ENCODE measurements around the gene FAM118B.
A peak's percentile ranks its signal among the peaks of the same experiment; 100 is the strongest.

Gene FAM118B

DNA sequence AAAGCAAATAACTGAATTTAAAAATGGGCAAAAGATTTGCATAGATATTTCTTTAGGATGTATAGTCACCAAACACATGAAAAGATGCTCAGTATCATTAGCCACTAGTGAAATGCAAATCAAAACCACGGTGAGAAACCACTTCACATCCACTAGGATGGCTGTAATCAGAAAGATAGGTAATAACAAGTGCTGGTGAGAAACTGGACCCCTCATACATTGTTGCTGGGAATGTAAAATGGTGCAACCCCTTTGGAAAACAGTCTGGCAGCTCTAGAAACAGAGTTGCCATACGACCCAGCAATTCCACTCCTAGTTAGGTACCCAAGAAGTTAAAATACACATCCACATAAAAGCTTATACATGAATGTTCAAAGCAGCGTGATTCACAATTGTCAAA lies 16.5 kb upstream of the FAM118B start:
- peaks cover 0 to 26% (median 16%) of the 10 kb centered on the region in 5 donors for H3K4me1 ChIP-seq (ENCODE audit: control insufficient read depth in 5 of 5, insufficient read depth in 5 of 5, low read length in 5 of 5)
- no peak overlapping the region for H3K9ac ChIP-seq (ENCODE audit: low read length in 5 of 5)
- H3K27ac ChIP-seq (ENCODE audit: low read depth, low read length) = no peak overlapping the region
- no peaks in the 10 kb centered on the region for H3K27me3 ChIP-seq (ENCODE audit: control insufficient read depth in 5 of 5, insufficient read depth in 4 of 5, low read length in 5 of 5)
- H3K4me3 ChIP-seq (ENCODE audit: low read depth in 1 of 5, low read length in 5 of 5) = no peak overlapping the region
- H3K36me3 ChIP-seq (ENCODE audit: control insufficient read depth in 5 of 5, insufficient read depth in 5 of 5, low read length in 5 of 5) = peaks cover 0 to 67% (median 52%) of the 10 kb centered on the region in 5 donors
- peaks cover 0 to 5% (median 0%) of the 10 kb centered on the region in 5 donors for H3K9me3 ChIP-seq (ENCODE audit: control insufficient read depth in 5 of 5, low read length in 5 of 5)

DNA sequence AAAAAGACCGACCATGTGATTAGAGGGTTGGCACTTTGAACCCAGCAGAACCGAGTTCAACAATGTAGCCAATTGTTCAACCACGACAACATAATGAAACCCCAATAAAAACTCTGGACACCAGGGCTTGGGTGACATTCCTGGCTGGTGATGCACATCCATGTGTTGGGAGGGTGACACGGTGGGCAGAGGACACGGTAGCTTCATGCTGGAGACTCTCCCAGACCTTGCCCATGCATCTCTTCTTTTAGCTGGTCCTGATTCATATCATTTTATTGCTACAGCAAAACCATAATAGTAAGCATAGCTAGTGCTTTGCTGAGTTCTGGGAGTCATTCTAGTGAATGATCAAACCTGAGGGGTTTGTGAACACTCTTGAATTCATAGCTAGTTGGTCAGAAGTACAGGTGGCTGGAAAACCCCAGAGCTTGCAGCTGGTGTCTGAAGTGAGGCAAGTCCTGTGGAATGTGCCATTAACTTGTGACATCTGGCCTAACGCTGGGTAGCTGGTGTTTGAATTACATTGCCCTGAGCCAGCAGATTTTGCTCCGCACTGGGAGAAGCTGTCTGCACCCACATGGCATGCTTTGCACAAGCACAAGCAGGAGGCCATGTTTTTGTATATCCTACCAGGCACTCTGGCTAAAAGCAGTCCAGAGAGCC lies 14.2 kb upstream of the FAM118B start:
- Histone ChIP-seq H3K9me3 (ENCODE audit: control insufficient read depth in 5 of 5, low read length in 5 of 5) (peaks cover 0 to 5% (median 0%) of the 10 kb centered on the region in 5 donors), H3K9ac (ENCODE audit: low read length in 5 of 5) (no peak overlapping the region), H3K4me3 (ENCODE audit: low read depth in 1 of 5, low read length in 5 of 5) (peak overlapping the region in 1 of 5 donors; percentile 10), H3K27ac (ENCODE audit: low read depth, low read length) (peak overlapping the region; percentile 48), H3K27me3 (ENCODE audit: control insufficient read depth in 5 of 5, insufficient read depth in 4 of 5, low read length in 5 of 5) (no peaks in the 10 kb centered on the region), H3K4me1 (ENCODE audit: control insufficient read depth in 5 of 5, insufficient read depth in 5 of 5, low read length in 5 of 5) (peaks cover 0 to 26% (median 17%) of the 10 kb centered on the region in 5 donors), H3K36me3 (ENCODE audit: control insufficient read depth in 5 of 5, insufficient read depth in 5 of 5, low read length in 5 of 5) (peaks cover 6 to 67% (median 66%) of the 10 kb centered on the region in 5 donors)

DNA sequence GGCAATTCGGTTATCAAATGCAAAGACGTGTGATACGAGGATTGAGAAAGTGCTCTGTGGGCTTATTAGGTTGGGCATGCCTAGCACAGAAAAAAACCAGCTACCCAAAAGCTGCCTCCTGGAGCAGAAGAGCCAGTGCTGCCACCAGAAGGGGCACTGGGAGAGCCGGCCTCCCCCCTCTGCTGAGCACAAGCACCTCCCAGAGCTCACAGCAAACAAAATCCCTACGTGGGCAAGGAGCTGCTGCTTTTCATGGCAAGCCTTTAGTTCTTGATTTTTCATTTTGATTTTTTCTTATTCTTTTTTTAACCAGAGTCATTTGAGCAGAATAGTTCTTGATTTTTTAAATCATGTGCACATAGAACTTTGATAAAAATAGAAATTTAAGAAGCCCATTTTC lies 12.9 kb upstream of the FAM118B start:
- Histone ChIP-seq H3K27ac (ENCODE audit: low read depth, low read length) (no peak overlapping the region), H3K27me3 (ENCODE audit: control insufficient read depth in 5 of 5, insufficient read depth in 4 of 5, low read length in 5 of 5) (no peaks in the 10 kb centered on the region), H3K4me1 (ENCODE audit: control insufficient read depth in 5 of 5, insufficient read depth in 5 of 5, low read length in 5 of 5) (peaks cover 3 to 31% (median 25%) of the 10 kb centered on the region in 5 donors), H3K4me3 (ENCODE audit: low read depth in 1 of 5, low read length in 5 of 5) (no peak overlapping the region), H3K9me3 (ENCODE audit: control insufficient read depth in 5 of 5, low read length in 5 of 5) (peaks cover 0 to 5% (median 0%) of the 10 kb centered on the region in 5 donors), H3K9ac (ENCODE audit: low read length in 5 of 5) (no peak overlapping the region), H3K36me3 (ENCODE audit: control insufficient read depth in 5 of 5, insufficient read depth in 5 of 5, low read length in 5 of 5) (peaks cover 7 to 71% (median 68%) of the 10 kb centered on the region in 5 donors)

DNA sequence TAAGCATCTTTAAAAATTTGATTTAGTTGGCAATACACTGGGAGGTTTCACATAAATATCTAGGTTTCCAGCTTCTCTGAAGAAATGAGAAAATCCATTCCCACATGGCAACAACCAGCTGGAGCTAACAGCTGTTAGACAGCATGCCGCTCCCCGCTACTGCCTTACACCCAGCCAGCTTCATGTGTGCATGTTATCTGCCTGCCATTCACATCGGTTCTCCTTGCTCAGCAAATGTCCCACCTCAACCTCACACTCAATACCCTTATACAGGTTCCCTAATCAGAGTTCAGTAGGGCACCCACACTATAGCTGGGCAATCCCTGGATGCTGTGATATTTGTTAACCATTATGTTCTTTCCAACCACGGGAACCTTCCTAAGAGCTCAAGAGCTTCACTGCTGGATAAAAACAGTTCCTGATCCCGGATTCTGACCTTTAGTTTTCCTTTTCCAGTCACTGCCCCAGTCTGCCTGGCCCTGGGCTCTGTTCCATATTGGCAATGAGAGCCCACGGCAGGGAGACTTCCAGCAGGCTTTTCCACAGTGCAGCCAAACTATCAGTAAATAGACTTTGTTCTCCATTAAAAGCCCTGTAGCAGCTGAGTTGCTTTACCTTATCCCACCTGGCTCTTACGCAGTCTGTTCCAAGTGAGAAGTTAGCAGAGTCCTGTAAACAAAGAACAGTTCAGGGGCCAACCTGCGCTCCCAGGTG lies 8.8 kb upstream of the FAM118B start:
- H3K27ac ChIP-seq (ENCODE audit: low read depth, low read length) = peak overlapping the region; percentile 60
- peak overlapping the region in 1 of 5 donors; percentile 26 for H3K4me3 ChIP-seq (ENCODE audit: low read depth in 1 of 5, low read length in 5 of 5)
- peaks cover 3 to 20% (median 16%) of the 10 kb centered on the region in 5 donors for H3K4me1 ChIP-seq (ENCODE audit: control insufficient read depth in 5 of 5, insufficient read depth in 5 of 5, low read length in 5 of 5)
- peak overlapping the region in 1 of 5 donors; percentile 12 for H3K9ac ChIP-seq (ENCODE audit: low read length in 5 of 5)
- no peaks in the 10 kb centered on the region for H3K9me3 ChIP-seq (ENCODE audit: control insufficient read depth in 5 of 5, low read length in 5 of 5)
- H3K36me3 ChIP-seq (ENCODE audit: control insufficient read depth in 5 of 5, insufficient read depth in 5 of 5, low read length in 5 of 5) = peaks cover 20 to 84% (median 72%) of the 10 kb centered on the region in 5 donors
- H3K27me3 ChIP-seq (ENCODE audit: control insufficient read depth in 5 of 5, insufficient read depth in 4 of 5, low read length in 5 of 5) = no peaks in the 10 kb centered on the region

DNA sequence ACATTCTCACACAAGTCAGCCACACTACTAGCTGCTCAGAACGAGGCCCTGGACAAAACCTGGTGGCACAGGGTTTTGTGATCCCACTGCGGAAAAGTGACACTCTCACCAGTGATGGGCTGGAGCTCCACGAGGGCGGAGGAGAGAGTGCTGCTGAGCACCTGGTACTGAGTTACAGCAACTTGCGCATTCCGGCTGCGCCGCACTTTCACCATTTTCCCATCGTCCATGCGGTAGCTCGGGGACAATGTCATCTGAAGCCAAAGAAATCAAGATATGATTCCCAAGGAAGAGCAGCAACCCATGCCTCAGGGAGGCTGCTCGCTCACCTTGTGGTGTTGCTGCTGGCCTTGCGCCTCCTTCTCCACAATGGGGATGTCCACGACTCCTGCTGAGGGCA lies 6.2 kb upstream of the FAM118B start:
- H3K9me3 ChIP-seq (ENCODE audit: control insufficient read depth in 5 of 5, low read length in 5 of 5) = no peaks in the 10 kb centered on the region
- H3K27me3 ChIP-seq (ENCODE audit: control insufficient read depth in 5 of 5, insufficient read depth in 4 of 5, low read length in 5 of 5) = no peaks in the 10 kb centered on the region
- no peak overlapping the region for H3K27ac ChIP-seq (ENCODE audit: low read depth, low read length)
- H3K9ac ChIP-seq (ENCODE audit: low read length in 5 of 5) = no peak overlapping the region
- H3K36me3 ChIP-seq (ENCODE audit: control insufficient read depth in 5 of 5, insufficient read depth in 5 of 5, low read length in 5 of 5) = peaks cover 23 to 82% (median 69%) of the 10 kb centered on the region in 5 donors
- H3K4me1 ChIP-seq (ENCODE audit: control insufficient read depth in 5 of 5, insufficient read depth in 5 of 5, low read length in 5 of 5) = peaks cover 3 to 18% (median 14%) of the 10 kb centered on the region in 5 donors
- no peak overlapping the region for H3K4me3 ChIP-seq (ENCODE audit: low read depth in 1 of 5, low read length in 5 of 5)

- Histone ChIP-seq H3K27me3 (ENCODE audit: control insufficient read depth in 5 of 5, insufficient read depth in 4 of 5, low read length in 5 of 5) (no peaks in the 10 kb centered on the region), H3K4me3 (ENCODE audit: low read depth in 1 of 5, low read length in 5 of 5) (no peak overlapping the region), H3K4me1 (ENCODE audit: control insufficient read depth in 5 of 5, insufficient read depth in 5 of 5, low read length in 5 of 5) (peaks cover 5 to 29% (median 26%) of the 10 kb centered on the region in 5 donors), H3K9ac (ENCODE audit: low read length in 5 of 5) (no peak overlapping the region), H3K27ac (ENCODE audit: low read depth, low read length) (no peak overlapping the region), H3K36me3 (ENCODE audit: control insufficient read depth in 5 of 5, insufficient read depth in 5 of 5, low read length in 5 of 5) (peaks cover 16 to 57% (median 50%) of the 10 kb centered on the region in 5 donors), H3K9me3 (ENCODE audit: control insufficient read depth in 5 of 5, low read length in 5 of 5) (no peaks in the 10 kb centered on the region)
Measured at GRCh38 chr11:126207896-126208295, 3.7 kb upstream of the FAM118B start.

DNA sequence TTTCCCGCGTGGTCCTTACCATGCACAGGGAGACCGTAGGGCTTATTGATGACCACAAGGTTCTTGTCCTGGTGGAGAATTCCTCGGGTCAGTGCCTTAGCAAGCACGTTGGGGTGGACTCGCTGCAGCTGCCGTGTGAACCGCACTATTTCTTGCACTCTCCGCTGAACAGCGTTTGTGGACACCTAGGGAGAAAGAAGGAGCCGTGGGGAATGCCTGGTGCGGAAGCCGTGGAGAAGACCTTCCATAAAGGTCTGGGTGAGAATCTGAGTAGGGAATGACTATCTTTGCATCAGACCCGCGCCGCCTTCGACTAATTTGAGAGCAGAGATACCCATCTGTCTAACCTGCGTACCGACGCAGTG lies 729 bp upstream of the FAM118B start:
- Histone ChIP-seq H3K36me3 (ENCODE audit: control insufficient read depth in 5 of 5, insufficient read depth in 5 of 5, low read length in 5 of 5) (peaks cover 3 to 27% (median 21%) of the 10 kb centered on the region in 5 donors), H3K9me3 (ENCODE audit: control insufficient read depth in 5 of 5, low read length in 5 of 5) (no peaks in the 10 kb centered on the region), H3K27me3 (ENCODE audit: control insufficient read depth in 5 of 5, insufficient read depth in 4 of 5, low read length in 5 of 5) (no peaks in the 10 kb centered on the region), H3K9ac (ENCODE audit: low read length in 5 of 5) (peak overlapping the region; percentile 75 to 98 (median 91)), H3K27ac (ENCODE audit: low read depth, low read length) (peak overlapping the region; percentile 76), H3K4me3 (ENCODE audit: low read depth in 1 of 5, low read length in 5 of 5) (peak overlapping the region; percentile 84 to 100 (median 91)), H3K4me1 (ENCODE audit: control insufficient read depth in 5 of 5, insufficient read depth in 5 of 5, low read length in 5 of 5) (peaks cover 2 to 34% (median 28%) of the 10 kb centered on the region in 5 donors)

GRCh38 chr11:126212089-126212660 lies 593 bp downstream of the FAM118B start:
- no peaks in the 10 kb centered on the region for H3K9me3 ChIP-seq (ENCODE audit: control insufficient read depth in 5 of 5, low read length in 5 of 5)
- peak overlapping the region; percentile 70 to 99 (median 90) for H3K4me3 ChIP-seq (ENCODE audit: low read depth in 1 of 5, low read length in 5 of 5)
- peaks cover 2 to 34% (median 28%) of the 10 kb centered on the region in 5 donors for H3K4me1 ChIP-seq (ENCODE audit: control insufficient read depth in 5 of 5, insufficient read depth in 5 of 5, low read length in 5 of 5)
- peak overlapping the region; percentile 64 to 98 (median 91) for H3K9ac ChIP-seq (ENCODE audit: low read length in 5 of 5)
- H3K27ac ChIP-seq (ENCODE audit: low read depth, low read length) = peak overlapping the region; percentile 76
- H3K36me3 ChIP-seq (ENCODE audit: control insufficient read depth in 5 of 5, insufficient read depth in 5 of 5, low read length in 5 of 5) = peaks cover 3 to 17% (median 17%) of the 10 kb centered on the region in 5 donors
- H3K27me3 ChIP-seq (ENCODE audit: control insufficient read depth in 5 of 5, insufficient read depth in 4 of 5, low read length in 5 of 5) = no peaks in the 10 kb centered on the region

DNA sequence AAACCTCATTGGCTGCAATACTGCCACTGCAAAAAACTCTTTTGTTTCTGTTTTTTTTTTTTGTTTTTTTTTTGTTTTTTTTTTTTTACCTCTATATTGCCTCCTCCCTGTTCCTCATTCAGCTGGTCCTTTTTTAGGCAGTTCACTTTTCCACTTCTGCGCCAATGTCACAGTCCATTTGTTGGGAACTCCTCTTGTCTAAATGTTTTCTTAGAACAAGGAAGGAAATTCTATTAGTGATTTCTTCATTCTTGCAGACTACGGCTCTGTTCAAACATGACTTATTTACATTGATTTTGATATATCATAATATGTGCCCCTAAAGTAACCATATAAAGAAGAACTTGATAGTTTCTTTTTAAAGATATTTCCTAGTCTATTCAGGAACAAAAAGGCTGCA lies 2.9 kb downstream of the FAM118B start:
- Histone ChIP-seq H3K4me1 (ENCODE audit: control insufficient read depth in 5 of 5, insufficient read depth in 5 of 5, low read length in 5 of 5) (peaks cover 2 to 34% (median 28%) of the 10 kb centered on the region in 5 donors), H3K9me3 (ENCODE audit: control insufficient read depth in 5 of 5, low read length in 5 of 5) (no peaks in the 10 kb centered on the region), H3K27ac (ENCODE audit: low read depth, low read length) (no peak overlapping the region), H3K9ac (ENCODE audit: low read length in 5 of 5) (peak overlapping the region in 1 of 5 donors; percentile 31), H3K36me3 (ENCODE audit: control insufficient read depth in 5 of 5, insufficient read depth in 5 of 5, low read length in 5 of 5) (peaks cover 0 to 5% (median 4%) of the 10 kb centered on the region in 5 donors), H3K27me3 (ENCODE audit: control insufficient read depth in 5 of 5, insufficient read depth in 4 of 5, low read length in 5 of 5) (no peaks in the 10 kb centered on the region), H3K4me3 (ENCODE audit: low read depth in 1 of 5, low read length in 5 of 5) (no peak overlapping the region)

GRCh38 chr11:126214841-126215240 lies 3.3 kb downstream of the FAM118B start:
- Histone ChIP-seq H3K9ac (ENCODE audit: low read length in 5 of 5) (peak overlapping the region in 1 of 5 donors; percentile 31), H3K4me1 (ENCODE audit: control insufficient read depth in 5 of 5, insufficient read depth in 5 of 5, low read length in 5 of 5) (peaks cover 2 to 34% (median 28%) of the 10 kb centered on the region in 5 donors), H3K27ac (ENCODE audit: low read depth, low read length) (no peak overlapping the region), H3K36me3 (ENCODE audit: control insufficient read depth in 5 of 5, insufficient read depth in 5 of 5, low read length in 5 of 5) (peaks cover 0 to 1% (median 0%) of the 10 kb centered on the region in 5 donors), H3K9me3 (ENCODE audit: control insufficient read depth in 5 of 5, low read length in 5 of 5) (no peaks in the 10 kb centered on the region), H3K27me3 (ENCODE audit: control insufficient read depth in 5 of 5, insufficient read depth in 4 of 5, low read length in 5 of 5) (no peaks in the 10 kb centered on the region), H3K4me3 (ENCODE audit: low read depth in 1 of 5, low read length in 5 of 5) (no peak overlapping the region)

Measured in subcutaneous abdominal adipose tissue (tissue), 5 donors.